HepG2 (cell line): ENCODE results near the gene ABCC10. TPM values are rescaled to one million over a fixed set of nuclear protein-coding genes. Genes with fewer than 3 reads are reported as not detected.

Experiments used
- ATAC-seq: fragments of 200-7000 bp; cut with Tn5 transposase; 3 replicates; pipeline ENCODE4 v1.9.1; 2020; ENCODE audit warnings: mild to moderate bottlenecking, moderate library complexity
- BruUV-seq: library from RNA; stranded (reverse); fragments of 400-500 nt; replicated peaks from 2 replicates; lab custom pipeline; 2021; lab: Mats Ljungman, UMichigan
- CTCF ChIA-PET: fragments of 300-600 bp; formaldehyde crosslinking; extraction: SDS; loops from one replicate; lab custom pipeline; 2021; ENCODE audit warnings: low total read pairs, inconsistent platforms, low intra/inter-chr PET ratio; lab: Yijun Ruan, JAX
- POLR2A ChIA-PET: fragments of 350-600 bp; sonication (Branson Sonifier 250); formaldehyde crosslinking; loops from one replicate; lab custom pipeline; 2020; ENCODE audit warnings: antibody characterized with exemption, inconsistent platforms; lab: Yijun Ruan, JAX
- DNase-seq: peaks from one replicate; pipeline ENCODE4 v3.0.0-alpha.2; 2015; ENCODE audit warnings: low spot score
- FAIRE-seq: peaks from 3 replicates; lab custom pipeline; 2011; peaks lifted over from hg19 to GRCh38; lab: Jason Lieb, UNC
- H2AFZ ChIP-seq: one replicate; pipeline ENCODE4 v1.6.1; 2011; ENCODE audit warnings: low read length, inconsistent platforms
- H3K27ac ChIP-seq: fragments of 300-600 bp; 3 replicates; pipeline ENCODE4 v1.8.0; 2011; ENCODE audit warnings: mixed run types, mild to moderate bottlenecking, mixed read lengths, low read length, inconsistent platforms; ENCODE audit not compliant: insufficient read depth; ENCODE audit errors: extremely low read length
- H3K27me3 ChIP-seq, 2 experiments: fragments of 200-600 bp in 1 of 2; 2 replicates in 1 of 2; 3 replicates in 1 of 2; pipeline versions ENCODE4 v1.6.0 to v1.8.0; 2011; ENCODE audit warnings: low read length in 2 of 2, mild to moderate bottlenecking in 2 of 2, moderate library complexity in 2 of 2, inconsistent platforms in 1 of 2; ENCODE audit not compliant: insufficient read depth in 2 of 2, control insufficient read depth in 1 of 2
- H3K36me3 ChIP-seq, 2 experiments: fragments of 200-600 bp in 1 of 2; replicated peaks in 1 of 2; 2 replicates in 1 of 2; 3 replicates in 1 of 2; pipeline versions ENCODE4 v1.5.1 to v1.8.0; 2011; ENCODE audit warnings: low read length in 2 of 2, inconsistent platforms in 1 of 2; ENCODE audit not compliant: insufficient read depth in 2 of 2, control insufficient read depth in 1 of 2
- H3K4me1 ChIP-seq: 2 replicates; pipeline ENCODE4 v1.5.1; 2012; ENCODE audit warnings: low read length, inconsistent platforms; ENCODE audit not compliant: insufficient read depth
- H3K4me2 ChIP-seq: 2 replicates; pipeline ENCODE4 v1.6.0; 2011; ENCODE audit warnings: low read depth, low read length, inconsistent platforms
- H3K4me3 ChIP-seq, 3 experiments: fragments of 200-600 bp in 1 of 3; sonication (generic), shearing (Covaris generic) in 1 of 3; replicated peaks in 1 of 3; 2 replicates each; pipeline ENCODE4 v1.5.1; 2011 to 2016; ENCODE audit warnings: low read length in 3 of 3, inconsistent platforms in 2 of 3, low read depth in 2 of 3, mild to moderate bottlenecking in 2 of 3, control low read depth in 1 of 3, mixed read lengths in 1 of 3; ENCODE audit not compliant: insufficient read depth in 1 of 3
- H3K79me2 ChIP-seq: one replicate; pipeline ENCODE4 v1.6.1; 2011; ENCODE audit warnings: low read length, inconsistent platforms; ENCODE audit not compliant: insufficient read depth
- H3K9ac ChIP-seq: 2 replicates; pipeline ENCODE4 v1.6.0; 2011; ENCODE audit warnings: mild to moderate bottlenecking, low read depth, low read length, inconsistent platforms; ENCODE audit not compliant: insufficient read depth
- H3K9me3 ChIP-seq: 2 replicates; pipeline ENCODE4 v1.5.1; 2012; ENCODE audit warnings: mild to moderate bottlenecking, low read length
- H4K20me1 ChIP-seq: 2 replicates; pipeline ENCODE4 v1.6.0; 2011; ENCODE audit warnings: inconsistent platforms, mild to moderate bottlenecking, low read length, moderate library complexity; ENCODE audit not compliant: insufficient read depth
- HNF1A ChIP-seq, 2 experiments: sonication (generic) in 1 of 2; formaldehyde crosslinking in 1 of 2; IDR thresholded peaks; 2 replicates each; pipeline versions ENCODE4 v1.4.0 to v1.6.1; 2016 to 2020; ENCODE audit warnings: borderline replicate concordance in 1 of 2, low read depth in 1 of 2, mild to moderate bottlenecking in 1 of 2, missing genetic modification reagents in 1 of 2
- ZNF329 ChIP-seq: sonication (generic); formaldehyde crosslinking; IDR thresholded peaks from 2 replicates; pipeline ENCODE4 v1.9.0; 2021; ENCODE audit warnings: low read depth, mild to moderate bottlenecking, missing genetic modification reagents
- ZNF331 ChIP-seq: sonication (generic); formaldehyde crosslinking; IDR thresholded peaks from 2 replicates; pipeline ENCODE4 v1.4.0; 2020; ENCODE audit warnings: missing genetic modification reagents
- WGBS: methylation state at CpG from one replicate; pipeline ENCODE4 v1.1.6; 2017; ENCODE audit warnings: low lambda C conversion rate; 5-methylcytosine and 5-hydroxymethylcytosine counted together
- in situ Hi-C: cut with HindIII; loops from 2 replicates; pipeline ENCODE4 v1.10.0; 2017; ENCODE audit warnings: low pct_unique_long_range_greater_than_20kb; ENCODE audit not compliant: extremely low pct_ligation_motif_present
- intact Hi-C: fragments of 100-400 bp; cut with micrococcal nuclease; formaldehyde crosslinking; loops from one replicate; pipeline ENCODE4 v1.10.0; 2022; ENCODE audit not compliant: unreplicated experiment
- polyA plus RNA-seq, 8 experiments: library from polyadenylated mRNA; depleted of rRNA in 3 of 8; stranded (reverse) in 7 of 8; unstranded in 1 of 8; fragments of >200 nt; fragmentation: Illumina TruSeq in 4 of 8; extraction: Trizol in 4 of 8; gene quantifications; 2 replicates each; pipeline versions ENCODE4 v1.2.1 to v1.2.3, GENCODE V29; 2011 to 2016; ENCODE audit warnings: low read depth in 4 of 8, missing spikeins in 1 of 8, mixed read lengths in 1 of 8; ENCODE audit not compliant: insufficient read depth in 1 of 8
- total RNA-seq, 5 experiments: library from RNA; depleted of rRNA; stranded (reverse); fragments of >200 nt; fragmentation: Illumina TruSeq; extraction: Trizol; gene quantifications; 2 replicates each; pipeline ENCODE4 v1.2.3, GENCODE V29; 2016; ENCODE audit warnings: low read depth in 1 of 5

The ABCC10 gene
- total and polyA plus RNA-seq, 2 of the 13 experiments (the other 11 are each of a cell fraction or from before 2014, with no cell fraction given): 16.0 to 24.3 TPM

DNA sequence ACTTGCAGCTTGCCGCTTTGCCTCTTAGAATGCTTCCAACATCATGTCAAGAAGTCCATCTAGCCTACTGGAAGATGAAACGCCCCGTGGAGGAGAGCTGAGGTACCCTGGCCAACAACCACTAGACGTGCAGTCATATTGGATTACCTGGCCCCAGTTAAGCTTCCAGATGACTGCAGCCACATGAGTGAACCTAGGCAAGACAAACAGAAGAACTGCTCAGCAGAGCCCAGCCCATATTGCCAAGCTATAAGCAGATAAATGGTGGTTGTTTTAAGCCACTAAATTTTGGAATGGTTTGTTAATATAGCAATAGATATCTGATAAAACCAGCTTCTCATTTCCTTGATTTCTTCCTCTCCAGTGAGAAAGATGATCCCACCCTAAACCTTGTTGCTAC is 32.7 kb downstream of the ABCC10 start:
- no peak for DNase-seq
- no TSS peak for BruUV-seq
- H3K36me3 ChIP-seq: no peaks in the 10 kb centered on the region
- ATAC-seq: no peak
- peaks cover 0 to 5% of the 10 kb centered on the region in 2 experiments; a peak in 3 of 5 replicates for H3K27me3 ChIP-seq
- H3K9ac ChIP-seq: no peak overlapping the region
- FAIRE-seq: no peak
- in situ Hi-C loops: no loop called here
- no peak overlapping the region for H3K4me3 ChIP-seq
- TF ChIP-seq HNF1A (IDR thresholded peaks at IDR 0.05; ENCODE audit: low read depth) (no peak), HNF1A (CRISPR knock-in tag; IDR thresholded peaks at IDR 0.05; ENCODE audit: borderline replicate concordance) (no peak), ZNF331 (CRISPR knock-in tag) (peak; percentile 99), ZNF329 (CRISPR knock-in tag) (no peak)
- H3K4me1 ChIP-seq: peaks cover 20% of the 10 kb centered on the region
- H2AFZ ChIP-seq: no peak overlapping the region
- H3K4me2 ChIP-seq: no peak overlapping the region
- no peaks in the 10 kb centered on the region for H3K79me2 ChIP-seq
- H3K27ac ChIP-seq: no peak overlapping the region
- intact Hi-C loops: no loop called here
- ChIA-PET CTCF (no interaction called here), POLR2A (interaction anchor here (0.8 to 1.9 kb wide), 3 partner anchors 18 to 37 kb away, joined by 3 to 5 read pairs (median 4); partner anchors contain the start of gene TJAP1)
- H4K20me1 ChIP-seq: no peaks in the 10 kb centered on the region
- WGBS: 44% methylated on average over 3 of the region's 4 CpGs
- H3K9me3 ChIP-seq: no peaks in the 10 kb centered on the region
